HEK293 (cell line): ENCODE data around the gene SLC39A1.

Source experiments
- GLIS1 ChIP-seq: fragments of 450-650 bp; formaldehyde crosslinking; IDR thresholded peaks from 2 replicates; pipeline ENCODE4 v1.5.1; 2016; ENCODE audit warnings: missing biosample characterization, missing genetic modification characterization
- HIC1 ChIP-seq: fragments of 450-650 bp; formaldehyde crosslinking; IDR thresholded peaks from 2 replicates; pipeline ENCODE4 v1.5.1; 2016; ENCODE audit warnings: missing biosample characterization, missing genetic modification characterization
- KLF1 ChIP-seq: fragments of 450-650 bp; formaldehyde crosslinking; IDR thresholded peaks from 2 replicates; pipeline ENCODE4 v1.5.1; 2016; ENCODE audit warnings: missing biosample characterization, missing genetic modification characterization
- KLF16 ChIP-seq: fragments of 450-650 bp; formaldehyde crosslinking; IDR thresholded peaks from 2 replicates; pipeline ENCODE4 v1.5.1; 2017; ENCODE audit warnings: missing biosample characterization, missing genetic modification characterization
- KLF7 ChIP-seq: fragments of 450-650 bp; formaldehyde crosslinking; IDR thresholded peaks from 2 replicates; pipeline ENCODE4 v1.5.1; 2016; ENCODE audit warnings: missing biosample characterization, missing genetic modification characterization, borderline replicate concordance
- MZF1 ChIP-seq: fragments of 450-650 bp; formaldehyde crosslinking; IDR thresholded peaks from 2 replicates; pipeline ENCODE4 v1.5.1; 2017; ENCODE audit warnings: missing biosample characterization, missing genetic modification characterization, borderline replicate concordance
- ZBTB17 ChIP-seq: fragments of 450-650 bp; formaldehyde crosslinking; IDR thresholded peaks from 2 replicates; pipeline ENCODE4 v1.5.1; 2016; ENCODE audit warnings: missing biosample characterization, missing genetic modification characterization
- ZBTB48 ChIP-seq: fragments of 450-650 bp; formaldehyde crosslinking; IDR thresholded peaks from 2 replicates; pipeline ENCODE4 v1.5.1; 2016; ENCODE audit warnings: missing biosample characterization, missing genetic modification characterization
- ZFP69B ChIP-seq: fragments of 450-650 bp; formaldehyde crosslinking; IDR thresholded peaks from 2 replicates; pipeline ENCODE4 v1.5.1; 2016; ENCODE audit warnings: missing biosample characterization, missing genetic modification characterization
- ZNF132 ChIP-seq: fragments of 450-650 bp; formaldehyde crosslinking; IDR thresholded peaks from 2 replicates; pipeline ENCODE4 v1.5.1; 2017; ENCODE audit warnings: missing biosample characterization, missing genetic modification characterization, borderline replicate concordance
- ZNF19 ChIP-seq: fragments of 450-650 bp; formaldehyde crosslinking; IDR thresholded peaks from 2 replicates; pipeline ENCODE4; 2016; ENCODE audit warnings: missing biosample characterization, missing genetic modification characterization, low read depth
- ZNF2 ChIP-seq: fragments of 450-650 bp; formaldehyde crosslinking; IDR thresholded peaks from 2 replicates; pipeline ENCODE4 v1.5.1; 2016; ENCODE audit warnings: missing biosample characterization, missing genetic modification characterization
- ZNF214 ChIP-seq: fragments of 450-650 bp; formaldehyde crosslinking; IDR thresholded peaks from 2 replicates; pipeline ENCODE4 v1.5.1; 2017; ENCODE audit warnings: missing biosample characterization, mild to moderate bottlenecking, missing genetic modification characterization, borderline replicate concordance
- ZNF239 ChIP-seq: fragments of 450-650 bp; formaldehyde crosslinking; IDR thresholded peaks from 2 replicates; pipeline ENCODE4 v1.5.1; 2016; ENCODE audit warnings: missing biosample characterization, missing genetic modification characterization
- ZNF24 ChIP-seq: fragments of 450-650 bp; formaldehyde crosslinking; IDR thresholded peaks from 2 replicates; pipeline ENCODE4 v1.5.1; 2016; ENCODE audit warnings: missing biosample characterization, missing genetic modification characterization
- ZNF266 ChIP-seq: fragments of 450-650 bp; formaldehyde crosslinking; IDR thresholded peaks from 2 replicates; pipeline ENCODE4 v1.5.1; 2016; ENCODE audit warnings: missing biosample characterization, missing genetic modification characterization, low read depth
- ZNF449 ChIP-seq: fragments of 450-650 bp; formaldehyde crosslinking; IDR thresholded peaks from 2 replicates; pipeline ENCODE4 v1.5.1; 2017; ENCODE audit warnings: missing biosample characterization, mild to moderate bottlenecking, missing genetic modification characterization, moderate library complexity
- ZNF544 ChIP-seq: fragments of 450-650 bp; formaldehyde crosslinking; IDR thresholded peaks from 2 replicates; pipeline ENCODE4 v1.5.0; 2017; ENCODE audit warnings: missing biosample characterization, missing genetic modification characterization
- ZNF548 ChIP-seq: fragments of 450-650 bp; formaldehyde crosslinking; IDR thresholded peaks from 2 replicates; pipeline ENCODE4 v1.5.1; 2016; ENCODE audit warnings: missing biosample characterization, missing genetic modification characterization
- ZNF654 ChIP-seq: fragments of 450-650 bp; formaldehyde crosslinking; IDR thresholded peaks from 2 replicates; pipeline ENCODE4 v1.5.1; 2016; ENCODE audit warnings: low read depth, missing biosample characterization, missing genetic modification characterization
- ZNF707 ChIP-seq: fragments of 450-650 bp; formaldehyde crosslinking; IDR thresholded peaks from 2 replicates; pipeline ENCODE4 v1.5.1; 2016; ENCODE audit warnings: missing biosample characterization, missing genetic modification characterization
- ZNF777 ChIP-seq: fragments of 450-650 bp; formaldehyde crosslinking; IDR thresholded peaks from 2 replicates; pipeline ENCODE4 v1.5.1; 2017; ENCODE audit warnings: missing biosample characterization, missing genetic modification characterization, borderline replicate concordance
- ZSCAN16 ChIP-seq: fragments of 450-650 bp; formaldehyde crosslinking; IDR thresholded peaks from 2 replicates; pipeline ENCODE4 v1.5.1; 2016; ENCODE audit warnings: missing biosample characterization, missing genetic modification characterization
- TF ChIP-seq, protein P1 (sequence below): fragments of 450-650 bp; formaldehyde crosslinking; IDR thresholded peaks from 2 replicates; pipeline ENCODE4 v1.5.1; 2016; ENCODE audit warnings: missing biosample characterization, missing genetic modification characterization
- TF ChIP-seq, protein P2 (sequence below): fragments of 450-650 bp; formaldehyde crosslinking; IDR thresholded peaks from 2 replicates; pipeline ENCODE4 v1.5.1; 2016; ENCODE audit warnings: missing biosample characterization, missing genetic modification characterization
- TF ChIP-seq, protein P3 (sequence below): fragments of 450-650 bp; formaldehyde crosslinking; optimal IDR thresholded peaks from 2 replicates; pipeline ENCODE3; 2016; ENCODE audit warnings: missing biosample characterization, mild to moderate bottlenecking, missing genetic modification characterization

Gene SLC39A1

DNA sequence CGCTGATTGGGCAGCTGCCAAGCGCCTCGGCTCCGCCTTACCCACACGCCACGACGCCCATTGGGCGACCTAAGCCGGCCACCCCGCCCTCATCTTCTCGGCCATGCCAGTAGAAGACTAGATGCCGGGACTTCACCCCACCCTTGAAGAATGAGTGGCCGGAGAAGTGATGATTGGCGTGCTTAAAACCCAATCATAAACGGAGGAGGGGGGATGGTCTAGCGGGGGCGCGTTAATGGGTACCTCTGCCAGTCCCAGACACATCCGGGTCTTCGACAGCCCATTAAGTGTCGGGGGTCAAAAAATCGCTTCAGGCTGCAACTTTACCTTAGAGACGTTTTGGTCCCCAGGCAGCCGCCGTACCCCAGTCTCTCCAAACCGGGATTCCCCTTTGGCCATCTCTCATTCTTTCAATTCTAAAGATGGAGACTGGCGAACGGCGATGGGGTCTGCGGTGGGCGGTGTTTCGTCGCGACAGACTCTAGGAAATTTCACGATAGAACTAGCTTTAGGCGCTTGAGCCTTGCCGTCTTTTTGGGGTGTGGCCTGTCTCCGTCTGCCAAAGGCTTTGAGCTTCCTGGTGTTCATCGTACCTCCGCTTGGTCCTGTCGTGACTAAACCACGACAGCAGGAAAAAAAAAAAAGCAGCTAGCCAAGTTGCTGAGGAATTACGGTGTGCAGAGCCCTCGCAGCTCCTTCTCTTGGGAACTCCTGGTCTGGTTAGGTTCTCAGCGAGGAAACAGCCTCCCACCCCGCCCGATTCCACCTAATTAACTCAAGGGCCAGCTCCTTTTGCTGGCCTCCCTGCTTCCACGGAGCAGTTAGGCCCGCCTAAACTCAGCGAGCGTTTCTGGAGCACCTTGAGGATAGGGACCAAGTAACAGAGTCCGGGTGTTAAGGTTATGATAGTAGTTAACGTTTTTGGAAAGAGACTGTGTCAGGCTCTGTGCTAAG lies 40.1 kb downstream of the SLC39A1 start, which contains the start of gene GATAD2B (continued):
- peak; percentile 100 for TF ChIP-seq HIC1 (tag by site-specific recombination)
- TF ChIP-seq ZFP69B = peak; percentile 47; the same call in 1 of the 2 replicates
- no peak for TF ChIP-seq ZNF239 (tag by site-specific recombination)
- TF ChIP-seq, protein P1, sequence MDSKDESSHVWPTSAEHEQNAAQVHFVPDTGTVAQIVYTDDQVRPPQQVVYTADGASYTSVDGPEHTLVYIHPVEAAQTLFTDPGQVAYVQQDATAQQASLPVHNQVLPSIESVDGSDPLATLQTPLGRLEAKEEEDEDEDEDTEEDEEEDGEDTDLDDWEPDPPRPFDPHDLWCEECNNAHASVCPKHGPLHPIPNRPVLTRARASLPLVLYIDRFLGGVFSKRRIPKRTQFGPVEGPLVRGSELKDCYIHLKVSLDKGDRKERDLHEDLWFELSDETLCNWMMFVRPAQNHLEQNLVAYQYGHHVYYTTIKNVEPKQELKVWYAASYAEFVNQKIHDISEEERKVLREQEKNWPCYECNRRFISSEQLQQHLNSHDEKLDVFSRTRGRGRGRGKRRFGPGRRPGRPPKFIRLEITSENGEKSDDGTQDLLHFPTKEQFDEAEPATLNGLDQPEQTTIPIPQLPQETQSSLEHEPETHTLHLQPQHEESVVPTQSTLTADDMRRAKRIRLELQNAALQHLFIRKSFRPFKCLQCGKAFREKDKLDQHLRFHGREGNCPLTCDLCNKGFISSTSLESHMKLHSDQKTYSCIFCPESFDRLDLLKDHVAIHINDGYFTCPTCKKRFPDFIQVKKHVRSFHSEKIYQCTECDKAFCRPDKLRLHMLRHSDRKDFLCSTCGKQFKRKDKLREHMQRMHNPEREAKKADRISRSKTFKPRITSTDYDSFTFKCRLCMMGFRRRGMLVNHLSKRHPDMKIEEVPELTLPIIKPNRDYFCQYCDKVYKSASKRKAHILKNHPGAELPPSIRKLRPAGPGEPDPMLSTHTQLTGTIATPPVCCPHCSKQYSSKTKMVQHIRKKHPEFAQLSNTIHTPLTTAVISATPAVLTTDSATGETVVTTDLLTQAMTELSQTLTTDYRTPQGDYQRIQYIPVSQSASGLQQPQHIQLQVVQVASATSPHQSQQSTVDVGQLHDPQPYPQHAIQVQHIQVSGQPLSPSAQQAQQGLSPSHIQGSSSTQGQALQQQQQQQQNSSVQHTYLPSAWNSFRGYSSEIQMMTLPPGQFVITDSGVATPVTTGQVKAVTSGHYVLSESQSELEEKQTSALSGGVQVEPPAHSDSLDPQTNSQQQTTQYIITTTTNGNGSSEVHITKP = peak; percentile 95
- TF ChIP-seq ZBTB17 (tag by site-specific recombination) = peak; percentile 69
- 0 out of 2 replicates have a peak, but pooled peaks have one; percentile 22 for TF ChIP-seq KLF1 (tag by site-specific recombination)
- TF ChIP-seq ZNF544 = no peak
- no peak for TF ChIP-seq ZNF654
- TF ChIP-seq ZNF707 (tag by site-specific recombination) = no peak
- peak; percentile 76 for TF ChIP-seq KLF16 (tag by site-specific recombination)
- TF ChIP-seq ZNF214 (tag by site-specific recombination) = no peak
- TF ChIP-seq ZNF132 = no peak
- TF ChIP-seq, protein P2, sequence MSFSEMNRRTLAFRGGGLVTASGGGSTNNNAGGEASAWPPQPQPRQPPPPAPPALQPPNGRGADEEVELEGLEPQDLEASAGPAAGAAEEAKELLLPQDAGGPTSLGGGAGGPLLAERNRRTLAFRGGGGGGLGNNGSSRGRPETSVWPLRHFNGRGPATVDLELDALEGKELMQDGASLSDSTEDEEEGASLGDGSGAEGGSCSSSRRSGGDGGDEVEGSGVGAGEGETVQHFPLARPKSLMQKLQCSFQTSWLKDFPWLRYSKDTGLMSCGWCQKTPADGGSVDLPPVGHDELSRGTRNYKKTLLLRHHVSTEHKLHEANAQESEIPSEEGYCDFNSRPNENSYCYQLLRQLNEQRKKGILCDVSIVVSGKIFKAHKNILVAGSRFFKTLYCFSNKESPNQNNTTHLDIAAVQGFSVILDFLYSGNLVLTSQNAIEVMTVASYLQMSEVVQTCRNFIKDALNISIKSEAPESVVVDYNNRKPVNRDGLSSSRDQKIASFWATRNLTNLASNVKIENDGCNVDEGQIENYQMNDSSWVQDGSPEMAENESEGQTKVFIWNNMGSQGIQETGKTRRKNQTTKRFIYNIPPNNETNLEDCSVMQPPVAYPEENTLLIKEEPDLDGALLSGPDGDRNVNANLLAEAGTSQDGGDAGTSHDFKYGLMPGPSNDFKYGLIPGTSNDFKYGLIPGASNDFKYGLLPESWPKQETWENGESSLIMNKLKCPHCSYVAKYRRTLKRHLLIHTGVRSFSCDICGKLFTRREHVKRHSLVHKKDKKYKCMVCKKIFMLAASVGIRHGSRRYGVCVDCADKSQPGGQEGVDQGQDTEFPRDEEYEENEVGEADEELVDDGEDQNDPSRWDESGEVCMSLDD (tag by site-specific recombination) = peak; percentile 98
- TF ChIP-seq GLIS1 (tag by site-specific recombination) = no peak
- TF ChIP-seq ZNF24 (tag by site-specific recombination) = 0 out of 2 replicates have a peak, but pooled peaks have one; percentile 79
- no peak for TF ChIP-seq ZNF266 (tag by site-specific recombination)
- peak; percentile 77 for TF ChIP-seq ZBTB48 (tag by site-specific recombination)
- TF ChIP-seq KLF7 = peak; percentile 87
- TF ChIP-seq, protein P3, sequence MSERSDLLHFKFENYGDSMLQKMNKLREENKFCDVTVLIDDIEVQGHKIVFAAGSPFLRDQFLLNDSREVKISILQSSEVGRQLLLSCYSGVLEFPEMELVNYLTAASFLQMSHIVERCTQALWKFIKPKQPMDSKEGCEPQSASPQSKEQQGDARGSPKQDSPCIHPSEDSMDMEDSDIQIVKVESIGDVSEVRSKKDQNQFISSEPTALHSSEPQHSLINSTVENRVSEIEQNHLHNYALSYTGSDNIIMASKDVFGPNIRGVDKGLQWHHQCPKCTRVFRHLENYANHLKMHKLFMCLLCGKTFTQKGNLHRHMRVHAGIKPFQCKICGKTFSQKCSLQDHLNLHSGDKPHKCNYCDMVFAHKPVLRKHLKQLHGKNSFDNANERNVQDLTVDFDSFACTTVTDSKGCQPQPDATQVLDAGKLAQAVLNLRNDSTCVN = peak; percentile 35
- no peak for TF ChIP-seq ZNF19
- 0 out of 2 replicates have a peak, but pooled peaks have one; percentile 33 for TF ChIP-seq ZNF449 (tag by site-specific recombination)
- peak; percentile 41; the same call in 1 of the 2 replicates for TF ChIP-seq MZF1
- TF ChIP-seq ZNF548 (tag by site-specific recombination) = no peak
- peak; percentile 85 for TF ChIP-seq ZNF2
- no peak for TF ChIP-seq ZSCAN16 (tag by site-specific recombination)
- peak; percentile 27; the same call in 1 of the 2 replicates for TF ChIP-seq ZNF777 (tag by site-specific recombination)
